ENCODE results near the gene TTYH3. TPM values are rescaled to one million over a fixed set of nuclear protein-coding genes. Genes with fewer than 3 reads are reported as not detected.
"Not testable (repeated sequence)": the region's sequence is repeated elsewhere in the genome, so short reads cannot be mapped to it uniquely, and the experiment has no call there.

TTYH3 gene
- total RNA-seq, 1 donor from 2014 or later, result 38.6 TPM

GRCh38 chr7:2601065-2601464, 30.7 kb upstream of the TTYH3 start:
- no peak for DNase-seq (ENCODE audit: low spot score)
- intact Hi-C loops (cut with DNase I), result no loop called here
- ATAC-seq, result peak; percentile 13

GRCh38 chr7:2601907-2602306, 29.9 kb upstream of the TTYH3 start:
- intact Hi-C loops (cut with DNase I), result no loop called here
- DNase-seq (ENCODE audit: low spot score) (no peak), ATAC-seq (no peak)

GRCh38 chr7:2602406-2603043, 29.3 kb upstream of the TTYH3 start:
- intact Hi-C loops (cut with DNase I), result no loop called here
- ATAC-seq (no peak), DNase-seq (ENCODE audit: low spot score) (no peak)

GRCh38 chr7:2603044-2603965, 28.5 kb upstream of the TTYH3 start:
- ATAC-seq (no peak), DNase-seq (ENCODE audit: low spot score) (no peak)
- intact Hi-C loops (cut with DNase I), result no loop called here

- ATAC-seq, result no peak
- intact Hi-C loops (cut with DNase I), result no loop called here
- no peak for DNase-seq (ENCODE audit: low spot score)
These were observed 27.1 kb upstream of the TTYH3 start for GRCh38 chr7:2604608-2605174.

GRCh38 chr7:2605608-2606538, 25.9 kb upstream of the TTYH3 start:
- intact Hi-C loops (cut with DNase I), result no loop called here
- no peak for DNase-seq (ENCODE audit: low spot score)
- ATAC-seq, result no peak

GRCh38 chr7:2606539-2606936, 25.2 kb upstream of the TTYH3 start:
- ATAC-seq, result peak; percentile 4
- intact Hi-C loops (cut with DNase I), result no loop called here
- no peak for DNase-seq (ENCODE audit: low spot score)

- no peak for DNase-seq (ENCODE audit: low spot score)
- intact Hi-C loops (cut with DNase I), result no loop called here
These were observed 24.5 kb upstream of the TTYH3 start for GRCh38 chr7:2607122-2607922.

GRCh38 chr7:2607923-2608904, 23.6 kb upstream of the TTYH3 start:
- intact Hi-C loops (cut with DNase I), result no loop called here
- no peak for ATAC-seq

More at GRCh38 chr7:2607122-2607922, 24.5 kb upstream of the TTYH3 start:
- peak; percentile 62 for ATAC-seq

GRCh38 chr7:2608921-2609411, 22.8 kb upstream of the TTYH3 start:
- intact Hi-C loops (cut with DNase I), result no loop called here
- DNase-seq (ENCODE audit: low spot score) (no peak), ATAC-seq (peak; percentile 44)

More at GRCh38 chr7:2607923-2608904, 23.6 kb upstream of the TTYH3 start:
- no peak for DNase-seq (ENCODE audit: low spot score)

- intact Hi-C loops (cut with DNase I); DNase-seq (ENCODE audit: low spot score); ATAC-seq: not testable (repeated sequence)
These were observed 22.1 kb upstream of the TTYH3 start for GRCh38 chr7:2609646-2610045.

- DNase-seq (ENCODE audit: low spot score), result no peak
- ATAC-seq, result no peak
- intact Hi-C loops (cut with DNase I), result no loop called here
These were observed 21.3 kb upstream of the TTYH3 start for GRCh38 chr7:2610466-2610865.

GRCh38 chr7:2610898-2611297, 20.9 kb upstream of the TTYH3 start:
- intact Hi-C loops (cut with DNase I), result no loop called here

GRCh38 chr7:2611401-2611800, 20.4 kb upstream of the TTYH3 start:
- intact Hi-C loops (cut with DNase I), result no loop called here
- ATAC-seq (no peak), DNase-seq (ENCODE audit: low spot score) (no peak)

More at GRCh38 chr7:2610898-2611297, 20.9 kb upstream of the TTYH3 start:
- ATAC-seq (no peak), DNase-seq (ENCODE audit: low spot score) (no peak)

GRCh38 chr7:2611922-2612321, 19.9 kb upstream of the TTYH3 start:
- ATAC-seq, result no peak
- intact Hi-C loops (cut with DNase I), result no loop called here

GRCh38 chr7:2612445-2613097, 19.2 kb upstream of the TTYH3 start:
- intact Hi-C loops (cut with DNase I), result no loop called here
- no peak for ATAC-seq
- DNase-seq (ENCODE audit: low spot score), result no peak

More at GRCh38 chr7:2611922-2612321, 19.9 kb upstream of the TTYH3 start:
- DNase-seq (ENCODE audit: low spot score), result no peak
